Transverse colon (tissue), 4 donors: ENCODE data around the gene ERC2. TPM values are rescaled to one million over a fixed set of nuclear protein-coding genes. Genes with fewer than 3 reads are reported as not detected.

Experiments
- DNase-seq: peaks from one replicate; pipeline ENCODE4 v3.0.0-alpha.2; 2019
- H3K27ac ChIP-seq, 4 donors: fragments of 200-600 bp; sonication (generic); 2 replicates each; pipeline ENCODE4 v1.5.1; 2016 to 2018; ENCODE audit warnings: inconsistent platforms in 4 of 4
- H3K27me3 ChIP-seq: fragments of 200-600 bp; sonication (generic); 2 replicates; pipeline ENCODE4 v1.5.1; 2017; ENCODE audit warnings: inconsistent platforms
- H3K36me3 ChIP-seq, 4 donors: fragments of 200-600 bp; sonication (generic); 2 replicates each; pipeline ENCODE4 v1.5.1; 2017 to 2019; ENCODE audit warnings: inconsistent platforms in 4 of 4
- H3K4me1 ChIP-seq, 4 donors: fragments of 200-600 bp; sonication (generic); 2 replicates each; pipeline ENCODE4 v1.5.1; 2017 to 2020; ENCODE audit warnings: inconsistent platforms in 4 of 4
- H3K4me3 ChIP-seq, 4 donors: fragments of 200-600 bp; sonication (generic); 1 replicate in 1 of 4; 2 replicates in 3 of 4; pipeline versions ENCODE4 v1.5.1 to v1.6.1; 2017 to 2019; ENCODE audit warnings: inconsistent platforms in 4 of 4
- H3K9me3 ChIP-seq, 2 donors: fragments of 200-600 bp; sonication (generic); 2 replicates each; pipeline ENCODE4 v1.5.1; 2017 to 2019; ENCODE audit warnings: inconsistent platforms in 2 of 2
- CTCF ChIP-seq, 5 experiments: fragments of 200-600 bp in 3 of 5; fragments of 450-650 bp in 2 of 5; sonication (generic) in 3 of 5; IDR thresholded peaks; 1 replicate in 2 of 5; 2 replicates in 3 of 5; pipeline ENCODE4 v1.5.1; 2016 to 2017; ENCODE audit warnings: antibody characterized with exemption in 5 of 5, inconsistent platforms in 3 of 5, mild to moderate bottlenecking in 2 of 5, moderate library complexity in 1 of 5
- EP300 ChIP-seq: sonication (generic); formaldehyde crosslinking; IDR thresholded peaks from one replicate; pipeline ENCODE4 v1.6.1; 2017; ENCODE audit warnings: antibody characterized with exemption, low read depth
- POLR2A ChIP-seq: fragments of 450-650 bp; IDR thresholded peaks from one replicate; pipeline ENCODE4 v1.6.1; 2016; ENCODE audit warnings: antibody characterized with exemption, mild to moderate bottlenecking, moderate library complexity
- POLR2AphosphoS5 ChIP-seq, 3 donors: sonication (generic); formaldehyde crosslinking; IDR thresholded peaks; one replicate each; pipeline ENCODE4 v1.6.1; 2016; ENCODE audit warnings: antibody characterized with exemption in 3 of 3
- WGBS, 2 donors: methylation state at CpG; one replicate each; pipeline ENCODE4 v1.1.5; 2018; ENCODE audit warnings: low coverage in 1 of 2; 5-methylcytosine and 5-hydroxymethylcytosine counted together
- in situ Hi-C, 4 donors: fragments of 200-750 bp; cut with MboI; loops; one replicate each; pipeline versions ENCODE4 v1.15.0 to v1.15.1; 2017; ENCODE audit warnings: low sequenced_read_pairs in 3 of 4, low pct_ligation_motif_present in 1 of 4, low pct_unique_long_range_greater_than_20kb in 1 of 4
- intact Hi-C: fragments of 100-400 bp; cut with DNase I; formaldehyde crosslinking; loops from one replicate; pipeline ENCODE4 v1.15.1; 2023; ENCODE audit warnings: low total_unique reads
- total RNA-seq, 4 donors: library from RNA; depleted of rRNA; stranded (reverse); fragments of >200 nt; gene quantifications; one replicate each; pipeline ENCODE4 v1.1.0, GENCODE V29; 2016

The ERC2 gene
- total RNA-seq, 4 donors from 2014 or later = 0.41 to 1.3 TPM; not detected in 2

GRCh38 chr3:55673764-55674163, 794.5 kb downstream of the ERC2 start:
- in situ Hi-C loops (no loop called here), intact Hi-C loops (no loop called here)
- peak; percentile 58 for DNase-seq
- TF ChIP-seq POLR2AphosphoS5 (IDR thresholded peaks at IDR 0.05) (no peak), CTCF (IDR thresholded peaks at IDR 0.05) (no peak), EP300 (no peak)
- H3K4me3 ChIP-seq = no peak overlapping the region
- H3K27me3 ChIP-seq = no peaks in the 10 kb centered on the region
- no peaks in the 10 kb centered on the region for H3K9me3 ChIP-seq
- H3K27ac ChIP-seq = peak overlapping the region in 2 of 4 donors; percentile 51 to 52
- H3K36me3 ChIP-seq = no peaks in the 10 kb centered on the region
- 44 to 55% methylated on average over 1 to 6 of the region's 6 CpGs for WGBS, 2 donors
- peaks cover 0 to 9% (median 3%) of the 10 kb centered on the region in 4 donors for H3K4me1 ChIP-seq

GRCh38 chr3:55669133-55669532, 799.1 kb downstream of the ERC2 start:
- intact Hi-C loops (no loop called here), in situ Hi-C loops (no loop called here)

GRCh38 chr3:55668359-55668758, 799.9 kb downstream of the ERC2 start:
- no peak for DNase-seq
- Histone ChIP-seq H3K4me1 (peaks cover 0 to 8% (median 2%) of the 10 kb centered on the region in 4 donors), H3K27me3 (no peaks in the 10 kb centered on the region), H3K4me3 (no peak overlapping the region), H3K36me3 (no peaks in the 10 kb centered on the region), H3K27ac (no peak overlapping the region), H3K9me3 (no peaks in the 10 kb centered on the region)
- no peak for TF ChIP-seq POLR2A
- TF ChIP-seq CTCF (IDR thresholded peaks at IDR 0.05) = no peak
- no peak for TF ChIP-seq POLR2AphosphoS5 (IDR thresholded peaks at IDR 0.05)
- no peak for TF ChIP-seq EP300
- in situ Hi-C loops (no loop called here), intact Hi-C loops (no loop called here)
- 60 to 79% methylated on average over 1 to 4 of the region's 4 CpGs for WGBS, 2 donors

More at GRCh38 chr3:55669133-55669532, 799.1 kb downstream of the ERC2 start:
- 89 to 100% methylated on average over 1 to 2 of the region's 2 CpGs for WGBS, 2 donors
- Histone ChIP-seq H3K27ac (no peak overlapping the region), H3K27me3 (no peaks in the 10 kb centered on the region), H3K4me3 (no peak overlapping the region), H3K36me3 (no peaks in the 10 kb centered on the region), H3K4me1 (peaks cover 0 to 9% (median 3%) of the 10 kb centered on the region in 4 donors), H3K9me3 (no peaks in the 10 kb centered on the region)
- DNase-seq = no peak
- TF ChIP-seq CTCF (IDR thresholded peaks at IDR 0.05) (no peak), EP300 (no peak), POLR2AphosphoS5 (IDR thresholded peaks at IDR 0.05) (no peak), POLR2A (no peak)

- in situ Hi-C loops (no loop called here), intact Hi-C loops (no loop called here)
- WGBS, 2 donors = 80 to 91% methylated on average over 1 to 14 of the region's 14 CpGs
- TF ChIP-seq CTCF (IDR thresholded peaks at IDR 0.05) (no peak), EP300 (no peak), POLR2AphosphoS5 (IDR thresholded peaks at IDR 0.05) (no peak), POLR2A (no peak)
- no peak for DNase-seq
- Histone ChIP-seq H3K36me3 (no peaks in the 10 kb centered on the region), H3K9me3 (no peaks in the 10 kb centered on the region), H3K27me3 (no peaks in the 10 kb centered on the region), H3K27ac (no peak overlapping the region), H3K4me3 (no peak overlapping the region), H3K4me1 (no peaks in the 10 kb centered on the region)
Measured at GRCh38 chr3:55664387-55664786, 803.9 kb downstream of the ERC2 start.
